HEK293 (cell line): Measurements from ENCODE around the gene OSTF1.

ENCODE experiments used
- CTCF ChIA-PET: fragments of 350-600 bp; formaldehyde crosslinking; extraction: SDS; loops from one replicate; lab custom pipeline; 2021; ENCODE audit warnings: antibody characterized with exemption; lab: Yijun Ruan, JAX
- POLR2A ChIA-PET: fragments of 300-600 bp; formaldehyde crosslinking; extraction: SDS; loops from one replicate; lab custom pipeline; 2020; ENCODE audit warnings: antibody characterized with exemption, inconsistent platforms; lab: Yijun Ruan, JAX
- H3K27ac ChIP-seq: fragments of 200-500 bp; sonication (Bioruptor generic); 2 replicates; pipeline ENCODE4 v1.5.1; 2014; ENCODE audit warnings: low read depth, low read length, control low read depth, inconsistent platforms; ENCODE audit errors: extremely low read depth
- H3K36me3 ChIP-seq, 2 experiments: fragments of 200-500 bp in 1 of 2; sonication (Bioruptor generic) in 1 of 2; 1 replicate in 1 of 2; 2 replicates in 1 of 2; pipeline ENCODE4 v1.5.1; 2014 to 2017; ENCODE audit warnings: inconsistent platforms in 2 of 2, low read length in 2 of 2; ENCODE audit not compliant: control insufficient read depth in 2 of 2, insufficient read depth in 1 of 2
- H3K4me1 ChIP-seq: fragments of 200-500 bp; sonication (Bioruptor generic); 2 replicates; pipeline ENCODE4 v1.5.1; 2014; ENCODE audit warnings: mild to moderate bottlenecking, low read length, inconsistent platforms; ENCODE audit not compliant: control insufficient read depth, insufficient read depth
- H3K4me3 ChIP-seq: 2 replicates; pipeline ENCODE4 v1.5.1; 2011; ENCODE audit warnings: low read depth, mild to moderate bottlenecking, control low read depth, low read length, moderate library complexity
- H3K9me3 ChIP-seq: fragments of 200-500 bp; sonication (Bioruptor generic); 2 replicates; pipeline ENCODE4 v1.5.1; 2014; ENCODE audit warnings: low read depth, low read length, inconsistent platforms; ENCODE audit not compliant: control insufficient read depth, insufficient read depth
- EGR2 ChIP-seq: fragments of 450-650 bp; formaldehyde crosslinking; IDR thresholded peaks from 2 replicates; pipeline ENCODE4 v1.5.1; 2016; ENCODE audit warnings: low read depth, missing biosample characterization, missing genetic modification characterization
- GLI4 ChIP-seq: fragments of 450-650 bp; formaldehyde crosslinking; IDR thresholded peaks from 2 replicates; pipeline ENCODE4 v1.5.1; 2016; ENCODE audit warnings: missing biosample characterization, missing genetic modification characterization
- HOXA7 ChIP-seq: sonication (generic); formaldehyde crosslinking; IDR thresholded peaks from 2 replicates; pipeline ENCODE4 v1.8.1; 2022; ENCODE audit warnings: missing genetic modification reagents, borderline replicate concordance
- IKZF3 ChIP-seq: fragments of 450-650 bp; IDR thresholded peaks from 2 replicates; pipeline ENCODE4 v1.5.0; 2018; ENCODE audit warnings: missing biosample characterization, mild to moderate bottlenecking, missing genetic modification characterization, moderate library complexity
- KLF1 ChIP-seq: fragments of 450-650 bp; formaldehyde crosslinking; IDR thresholded peaks from 2 replicates; pipeline ENCODE4 v1.5.1; 2016; ENCODE audit warnings: missing biosample characterization, missing genetic modification characterization
- RBAK ChIP-seq: fragments of 450-650 bp; formaldehyde crosslinking; IDR thresholded peaks from 2 replicates; pipeline ENCODE4 v1.5.1; 2016; ENCODE audit warnings: missing biosample characterization, missing genetic modification characterization
- SCRT1 ChIP-seq: fragments of 450-650 bp; formaldehyde crosslinking; IDR thresholded peaks from 2 replicates; pipeline ENCODE4 v1.5.1; 2016; ENCODE audit warnings: missing biosample characterization, missing genetic modification characterization, borderline replicate concordance
- ZBTB21 ChIP-seq: fragments of 450-650 bp; formaldehyde crosslinking; IDR thresholded peaks from 2 replicates; pipeline ENCODE4 v1.5.1; 2017; ENCODE audit warnings: missing biosample characterization, missing genetic modification characterization
- ZBTB26 ChIP-seq: fragments of 450-650 bp; formaldehyde crosslinking; optimal IDR thresholded peaks from 2 replicates; pipeline ENCODE3; 2016; ENCODE audit warnings: missing biosample characterization, mild to moderate bottlenecking, missing genetic modification characterization
- ZBTB44 ChIP-seq: fragments of 450-650 bp; IDR thresholded peaks from 2 replicates; pipeline ENCODE4 v1.5.1; 2018; ENCODE audit warnings: missing biosample characterization, mild to moderate bottlenecking, missing genetic modification characterization
- ZEB2 ChIP-seq: fragments of 450-650 bp; formaldehyde crosslinking; IDR thresholded peaks from 2 replicates; pipeline ENCODE4 v1.5.1; 2016; ENCODE audit warnings: missing biosample characterization, missing genetic modification characterization
- ZFP37 ChIP-seq: fragments of 450-650 bp; formaldehyde crosslinking; IDR thresholded peaks from 2 replicates; pipeline ENCODE4 v1.5.1; 2016; ENCODE audit warnings: missing biosample characterization, missing genetic modification characterization
- ZNF132 ChIP-seq: fragments of 450-650 bp; formaldehyde crosslinking; IDR thresholded peaks from 2 replicates; pipeline ENCODE4 v1.5.1; 2017; ENCODE audit warnings: missing biosample characterization, missing genetic modification characterization, borderline replicate concordance
- ZNF292 ChIP-seq: fragments of 450-650 bp; formaldehyde crosslinking; IDR thresholded peaks from 2 replicates; pipeline ENCODE4 v1.5.1; 2016; ENCODE audit warnings: low read depth, missing biosample characterization, missing genetic modification characterization, borderline replicate concordance
- ZNF324 ChIP-seq: fragments of 450-650 bp; formaldehyde crosslinking; IDR thresholded peaks from 2 replicates; pipeline ENCODE4 v1.5.1; 2016; ENCODE audit warnings: missing biosample characterization, missing genetic modification characterization
- ZNF394 ChIP-seq: fragments of 450-650 bp; formaldehyde crosslinking; IDR thresholded peaks from 2 replicates; pipeline ENCODE4 v1.5.1; 2016; ENCODE audit warnings: missing biosample characterization, missing genetic modification characterization, mild to moderate bottlenecking, moderate library complexity, borderline replicate concordance
- ZNF48 ChIP-seq: fragments of 450-650 bp; formaldehyde crosslinking; IDR thresholded peaks from 2 replicates; pipeline ENCODE4 v1.5.1; 2016; ENCODE audit warnings: missing biosample characterization, missing genetic modification characterization
- ZNF580 ChIP-seq: fragments of 450-650 bp; formaldehyde crosslinking; IDR thresholded peaks from 2 replicates; pipeline ENCODE4 v1.5.1; 2016; ENCODE audit warnings: missing biosample characterization, missing genetic modification characterization
- ZNF600 ChIP-seq: fragments of 450-650 bp; formaldehyde crosslinking; IDR thresholded peaks from 2 replicates; pipeline ENCODE4 v1.5.1; 2016; ENCODE audit warnings: missing biosample characterization, missing genetic modification characterization
- ZNF629 ChIP-seq: fragments of 450-650 bp; formaldehyde crosslinking; IDR thresholded peaks from 2 replicates; pipeline ENCODE4 v1.5.1; 2017; ENCODE audit warnings: missing biosample characterization, missing genetic modification characterization
- ZNF658 ChIP-seq: fragments of 450-650 bp; formaldehyde crosslinking; IDR thresholded peaks from 2 replicates; pipeline ENCODE4; 2016; ENCODE audit warnings: missing biosample characterization, missing genetic modification characterization
- ZNF677 ChIP-seq: fragments of 450-650 bp; IDR thresholded peaks from 2 replicates; pipeline ENCODE4 v1.5.0; 2018; ENCODE audit warnings: missing biosample characterization, mild to moderate bottlenecking, missing genetic modification characterization, moderate library complexity
- ZNF692 ChIP-seq: fragments of 450-650 bp; formaldehyde crosslinking; IDR thresholded peaks from 2 replicates; pipeline ENCODE4 v1.5.1; 2016; ENCODE audit warnings: missing biosample characterization, missing genetic modification characterization
- ZNF76 ChIP-seq: fragments of 450-650 bp; formaldehyde crosslinking; IDR thresholded peaks from 2 replicates; pipeline ENCODE4; 2016; ENCODE audit warnings: low read depth, missing biosample characterization, missing genetic modification characterization, borderline replicate concordance
- ZSCAN16 ChIP-seq: fragments of 450-650 bp; formaldehyde crosslinking; IDR thresholded peaks from 2 replicates; pipeline ENCODE4 v1.5.1; 2016; ENCODE audit warnings: missing biosample characterization, missing genetic modification characterization

OSTF1 gene

GRCh38 chr9:75069171-75069570 is 19.1 kb upstream of the OSTF1 start:
- no peak overlapping the region for H3K4me3 ChIP-seq
- CTCF ChIA-PET = interaction anchor here (0.5 to 1.9 kb wide), 6 partner anchors 9 to 296 kb away, joined by 3 to 10 read pairs (median 4); partner anchors contain the start of gene CARNMT1
- TF ChIP-seq IKZF3 (tag by site-specific recombination) = no peak
- TF ChIP-seq ZEB2 (tag by site-specific recombination) = no peak
- TF ChIP-seq ZBTB21 (tag by site-specific recombination) = no peak
- TF ChIP-seq ZNF658 = no peak
- no peak for TF ChIP-seq EGR2 (tag by site-specific recombination)
- TF ChIP-seq ZNF324 (tag by site-specific recombination) = no peak
- no peak for TF ChIP-seq ZNF292 (tag by site-specific recombination)
- no peak for TF ChIP-seq ZNF76 (tag by site-specific recombination)
- TF ChIP-seq ZFP37 (tag by site-specific recombination) = no peak

GRCh38 chr9:75071530-75072122 is 16.7 kb upstream of the OSTF1 start:
- Histone ChIP-seq H3K4me1 (no peaks in the 10 kb centered on the region), H3K9me3 (no peaks in the 10 kb centered on the region), H3K27ac (no peak overlapping the region), H3K4me3 (no peak overlapping the region), H3K36me3 (no peaks in the 10 kb centered on the region)
- ChIA-PET POLR2A (no interaction called here), CTCF (interaction anchor here (1.3 to 1.5 kb wide), 2 partner anchors 294 to 298 kb away, joined by 4 to 7 read pairs; no protein-coding TSS in a partner anchor)
- no peak for TF ChIP-seq RBAK (tag by site-specific recombination)
- no peak for TF ChIP-seq ZNF48 (tag by site-specific recombination)
- TF ChIP-seq ZNF394 (tag by site-specific recombination) = no peak

More at GRCh38 chr9:75069171-75069570, 19.1 kb upstream of the OSTF1 start:
- Histone ChIP-seq H3K27ac (no peak overlapping the region), H3K36me3 (no peaks in the 10 kb centered on the region), H3K4me1 (no peaks in the 10 kb centered on the region), H3K9me3 (no peaks in the 10 kb centered on the region)
- POLR2A ChIA-PET = no interaction called here

GRCh38 chr9:75072895-75073294 is 15.4 kb upstream of the OSTF1 start:
- CTCF ChIA-PET = interaction anchor here (1.5 to 4.4 kb wide), 2 partner anchors 295 to 299 kb away, joined by 4 to 110 read pairs; no protein-coding TSS in a partner anchor
- Histone ChIP-seq H3K36me3 (no peaks in the 10 kb centered on the region), H3K27ac (no peak overlapping the region), H3K9me3 (no peaks in the 10 kb centered on the region), H3K4me1 (no peaks in the 10 kb centered on the region), H3K4me3 (no peak overlapping the region)
- TF ChIP-seq KLF1 = no peak
- no peak for TF ChIP-seq ZNF132
- no peak for TF ChIP-seq ZNF580
- POLR2A ChIA-PET = no interaction called here

GRCh38 chr9:75081632-75082031 is 6.7 kb upstream of the OSTF1 start:
- CTCF ChIA-PET = no interaction called here
- no peak overlapping the region for H3K27ac ChIP-seq
- POLR2A ChIA-PET = interaction anchor here (0.6 kb wide), 1 partner anchor 957 kb away, joined by 3 read pairs; no protein-coding TSS in a partner anchor
- H3K36me3 ChIP-seq = peaks cover 0 to 8% of the 10 kb centered on the region in 2 experiments; a peak in 1 of 3 replicates
- no peaks in the 10 kb centered on the region for H3K9me3 ChIP-seq
- no peak overlapping the region for H3K4me3 ChIP-seq
- 0 out of 2 replicates have a peak, but pooled peaks cover 7% of the 10 kb centered on the region for H3K4me1 ChIP-seq
- TF ChIP-seq GLI4 = no peak
- no peak for TF ChIP-seq ZNF292 (tag by site-specific recombination)
- TF ChIP-seq ZBTB44 (tag by site-specific recombination) = no peak
- TF ChIP-seq HOXA7 (CRISPR knock-in tag) = no peak
- TF ChIP-seq ZBTB26 (tag by site-specific recombination) = no peak
- TF ChIP-seq SCRT1 = no peak
- TF ChIP-seq ZNF600 (tag by site-specific recombination) = no peak
- no peak for TF ChIP-seq ZNF677 (tag by site-specific recombination)
- no peak for TF ChIP-seq KLF1
- no peak for TF ChIP-seq ZNF692 (tag by site-specific recombination)
- no peak for TF ChIP-seq ZSCAN16
- no peak for TF ChIP-seq ZNF629
